ENCODE measurements around the gene IL26.

IL26 gene

GRCh38 chr12:68154779-68155178 is 70.8 kb downstream of the IL26 start:
- DNase-seq (ENCODE audit: low spot score): no peak

Data from D341Med (cell line).